DND-41 (cell line): ENCODE data around the gene THEM4.

Experiments used
- ATAC-seq: fragments of 200-7000 bp; cut with Tn5 transposase; 3 replicates; pipeline ENCODE4 v1.9.1; 2021; ENCODE audit warnings: low read depth; ENCODE audit not compliant: insufficient read depth
- DNase-seq: peaks from one replicate; pipeline ENCODE4 v3.0.0-alpha.2; 2020
- H2AFZ ChIP-seq: 2 replicates; pipeline ENCODE4 v1.6.0; 2012; ENCODE audit warnings: low read depth, low read length
- H3K27ac ChIP-seq: 2 replicates; pipeline ENCODE4 v1.5.1; 2012; ENCODE audit warnings: low read length, inconsistent platforms
- H3K27me3 ChIP-seq: fragments of 200-600 bp; sonication (generic); 2 replicates; pipeline ENCODE4 v1.6.0; 2012; ENCODE audit warnings: low read length, mild to moderate bottlenecking, inconsistent platforms; ENCODE audit not compliant: insufficient read depth, poor library complexity
- H3K36me3 ChIP-seq: 2 replicates; pipeline ENCODE4 v1.5.1; 2012; ENCODE audit warnings: low read length, inconsistent platforms; ENCODE audit not compliant: insufficient read depth
- H3K4me1 ChIP-seq: 2 replicates; pipeline ENCODE4 v1.5.1; 2012; ENCODE audit warnings: mild to moderate bottlenecking, low read length; ENCODE audit not compliant: insufficient read depth
- H3K4me2 ChIP-seq: 2 replicates; pipeline ENCODE4 v1.6.0; 2012; ENCODE audit warnings: mild to moderate bottlenecking, moderate library complexity, low read length, inconsistent platforms; ENCODE audit not compliant: insufficient read depth
- H3K4me3 ChIP-seq, 2 experiments: fragments of 200-600 bp in 1 of 2; shearing (Covaris generic) in 1 of 2; 2 replicates each; pipeline ENCODE4 v1.5.1; 2012 to 2016; ENCODE audit warnings: inconsistent platforms in 2 of 2, low read length in 2 of 2, mild to moderate bottlenecking in 2 of 2, low read depth in 1 of 2, moderate library complexity in 1 of 2
- H3K79me2 ChIP-seq: 2 replicates; pipeline ENCODE4 v1.6.0; 2012; ENCODE audit warnings: low read length, inconsistent platforms; ENCODE audit not compliant: insufficient read depth
- H3K9ac ChIP-seq: 2 replicates; pipeline ENCODE4 v1.6.0; 2012; ENCODE audit warnings: low read depth, mild to moderate bottlenecking, inconsistent platforms, low read length, moderate library complexity
- H3K9me3 ChIP-seq: 2 replicates; pipeline ENCODE4 v1.5.1; 2012; ENCODE audit warnings: low read length, moderate library complexity, mild to moderate bottlenecking, inconsistent platforms; ENCODE audit not compliant: insufficient read depth, severe bottlenecking
- H4K20me1 ChIP-seq: 2 replicates; pipeline ENCODE4 v1.6.0; 2012; ENCODE audit warnings: low read length; ENCODE audit not compliant: insufficient read depth
- EZH2 ChIP-seq: IDR thresholded peaks from 3 replicates; pipeline ENCODE4 v1.6.1; 2012; ENCODE audit warnings: borderline replicate concordance, low read depth, mild to moderate bottlenecking, moderate library complexity, low read length, inconsistent platforms; ENCODE audit not compliant: severe bottlenecking
- TF ChIP-seq, protein P1 (sequence below): IDR thresholded peaks from 2 replicates; pipeline ENCODE4 v1.5.1; 2012; ENCODE audit warnings: borderline replicate concordance, low read length, moderate library complexity, mild to moderate bottlenecking; ENCODE audit not compliant: poor library complexity, severe bottlenecking; ENCODE audit errors: extremely low read depth

THEM4 gene

DNA sequence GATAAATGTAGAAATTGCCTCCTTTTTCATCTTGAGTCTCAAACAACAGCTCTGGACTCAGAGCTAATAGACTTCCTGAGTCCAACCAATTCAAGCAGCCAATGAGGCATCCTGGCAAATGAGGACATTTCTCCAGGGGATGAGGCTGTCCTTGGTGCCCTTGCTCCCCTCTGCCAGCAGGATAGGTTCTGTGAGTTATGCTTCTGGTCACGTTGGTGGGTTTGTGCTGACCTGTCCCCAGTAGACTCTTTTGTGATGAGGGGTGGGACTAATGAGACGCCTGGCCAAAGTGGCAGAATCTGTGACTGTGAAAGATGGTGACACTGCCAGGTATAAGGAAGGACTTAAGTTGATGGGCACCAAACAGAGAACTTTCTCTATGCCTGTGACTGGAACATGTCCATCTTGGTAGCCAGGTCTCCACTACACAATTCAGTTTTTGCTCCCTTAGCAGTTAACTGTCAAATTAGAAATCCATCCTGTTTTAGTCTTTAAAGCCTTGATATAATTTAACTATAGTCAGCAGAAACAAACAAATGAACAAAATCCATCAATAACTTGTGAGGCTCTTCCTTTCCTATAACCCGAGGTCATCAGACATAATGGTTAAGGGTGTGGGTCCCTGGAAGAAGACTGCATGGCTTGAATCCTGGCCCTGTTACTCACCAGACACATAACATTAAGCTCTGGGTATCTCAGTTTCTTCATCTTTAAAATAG is 35.7 kb upstream of the THEM4 start:
- Histone ChIP-seq H2AFZ (no peak overlapping the region), H3K27me3 (peaks cover 37% of the 10 kb centered on the region), H3K79me2 (no peaks in the 10 kb centered on the region), H3K4me1 (no peaks in the 10 kb centered on the region), H3K4me2 (no peak overlapping the region), H3K9me3 (no peaks in the 10 kb centered on the region), H4K20me1 (0 out of 2 replicates have a peak, but pooled peaks cover 3% of the 10 kb centered on the region), H3K9ac (no peak overlapping the region), H3K27ac (no peak overlapping the region), H3K36me3 (no peaks in the 10 kb centered on the region), H3K4me3 (no peak overlapping the region)
- ATAC-seq (no peak), DNase-seq (no peak)
- TF ChIP-seq, protein P1, sequence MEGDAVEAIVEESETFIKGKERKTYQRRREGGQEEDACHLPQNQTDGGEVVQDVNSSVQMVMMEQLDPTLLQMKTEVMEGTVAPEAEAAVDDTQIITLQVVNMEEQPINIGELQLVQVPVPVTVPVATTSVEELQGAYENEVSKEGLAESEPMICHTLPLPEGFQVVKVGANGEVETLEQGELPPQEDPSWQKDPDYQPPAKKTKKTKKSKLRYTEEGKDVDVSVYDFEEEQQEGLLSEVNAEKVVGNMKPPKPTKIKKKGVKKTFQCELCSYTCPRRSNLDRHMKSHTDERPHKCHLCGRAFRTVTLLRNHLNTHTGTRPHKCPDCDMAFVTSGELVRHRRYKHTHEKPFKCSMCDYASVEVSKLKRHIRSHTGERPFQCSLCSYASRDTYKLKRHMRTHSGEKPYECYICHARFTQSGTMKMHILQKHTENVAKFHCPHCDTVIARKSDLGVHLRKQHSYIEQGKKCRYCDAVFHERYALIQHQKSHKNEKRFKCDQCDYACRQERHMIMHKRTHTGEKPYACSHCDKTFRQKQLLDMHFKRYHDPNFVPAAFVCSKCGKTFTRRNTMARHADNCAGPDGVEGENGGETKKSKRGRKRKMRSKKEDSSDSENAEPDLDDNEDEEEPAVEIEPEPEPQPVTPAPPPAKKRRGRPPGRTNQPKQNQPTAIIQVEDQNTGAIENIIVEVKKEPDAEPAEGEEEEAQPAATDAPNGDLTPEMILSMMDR, result no peak
- no peak for TF ChIP-seq EZH2

DNA sequence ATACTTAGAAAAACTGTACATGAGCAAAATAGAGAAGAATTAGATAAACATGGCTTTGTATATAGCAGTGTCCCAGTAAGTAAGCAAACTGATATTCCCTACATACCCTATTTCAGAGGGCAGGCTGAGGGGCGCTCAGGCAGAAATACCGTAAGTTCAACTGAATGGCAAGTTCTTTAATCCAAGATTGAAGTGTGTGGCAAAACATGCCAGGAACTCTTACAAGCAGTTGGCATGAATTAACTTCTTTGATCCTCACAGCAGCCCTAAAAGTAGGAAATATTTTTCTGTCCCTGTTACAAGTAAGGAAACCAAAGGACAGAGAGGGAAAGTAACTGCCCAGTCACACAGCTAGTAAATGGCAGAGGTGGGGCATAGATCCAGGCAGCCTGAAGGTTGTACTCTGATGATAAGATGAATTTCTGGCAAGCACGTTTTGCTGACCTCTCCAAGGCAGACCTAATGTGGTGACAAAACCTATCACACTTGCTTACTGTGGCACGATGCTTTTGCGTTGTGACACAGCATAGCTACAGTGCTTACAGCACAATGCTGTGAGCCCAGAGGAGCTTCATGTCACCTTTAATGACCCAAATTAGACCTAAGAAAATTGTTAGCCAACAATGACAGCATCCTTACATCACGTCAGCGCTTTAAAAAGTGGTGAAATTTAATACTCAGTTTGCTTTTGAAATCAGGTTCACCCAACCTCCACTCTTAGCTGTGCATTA is 35.0 kb upstream of the THEM4 start:
- DNase-seq, result no peak
- Histone ChIP-seq H3K9ac (no peak overlapping the region), H3K36me3 (no peaks in the 10 kb centered on the region), H3K4me1 (no peaks in the 10 kb centered on the region), H3K4me2 (no peak overlapping the region), H3K79me2 (no peaks in the 10 kb centered on the region), H3K4me3 (no peak overlapping the region), H3K27ac (no peak overlapping the region), H3K9me3 (no peaks in the 10 kb centered on the region), H4K20me1 (no peaks in the 10 kb centered on the region), H2AFZ (no peak overlapping the region), H3K27me3 (peaks cover 33% of the 10 kb centered on the region)
- ATAC-seq, result no peak
- no peak for TF ChIP-seq EZH2
- TF ChIP-seq, protein P1, result no peak

DNA sequence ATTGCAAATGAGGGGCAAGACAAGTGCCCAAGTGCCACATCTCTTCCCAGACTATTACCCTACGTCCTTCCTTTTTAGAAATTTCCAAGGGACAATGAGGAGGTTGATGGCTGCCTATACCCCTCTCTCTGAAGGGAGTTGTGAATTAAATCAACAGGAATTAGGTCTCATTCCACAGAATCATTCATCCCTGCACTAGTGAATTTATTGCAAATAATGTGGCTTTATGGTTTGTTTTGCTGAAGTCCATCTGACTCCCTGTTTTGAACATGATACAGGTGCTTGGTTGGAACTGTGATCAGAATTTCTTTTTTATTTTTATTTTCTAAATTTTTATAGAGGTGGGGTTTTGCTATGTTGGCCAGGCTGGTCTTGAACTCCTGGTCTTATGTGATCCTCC is 34.3 kb upstream of the THEM4 start:
- Histone ChIP-seq H3K9ac (no peak overlapping the region), H2AFZ (no peak overlapping the region), H3K27me3 (peaks cover 33% of the 10 kb centered on the region), H3K79me2 (no peaks in the 10 kb centered on the region), H3K27ac (no peak overlapping the region), H3K4me2 (no peak overlapping the region), H4K20me1 (no peaks in the 10 kb centered on the region), H3K4me1 (no peaks in the 10 kb centered on the region), H3K9me3 (no peaks in the 10 kb centered on the region), H3K36me3 (no peaks in the 10 kb centered on the region), H3K4me3 (no peak overlapping the region)
- DNase-seq (no peak), ATAC-seq (no peak)
- TF ChIP-seq, protein P1, result no peak
- TF ChIP-seq EZH2, result no peak
